Vagina (tissue), 2 donors: ENCODE data around the gene KCNJ15.

Source experiments
- CTCF ChIP-seq, 3 experiments: fragments of 450-650 bp in 2 of 3; fragments of 200-600 bp in 1 of 3; sonication (generic) in 1 of 3; IDR thresholded peaks; one replicate each; pipeline ENCODE4 v1.5.1; 2017 to 2019; ENCODE audit warnings: antibody characterized with exemption in 3 of 3, mild to moderate bottlenecking in 2 of 3, moderate library complexity in 2 of 3
- POLR2A ChIP-seq, 2 donors: fragments of 450-650 bp; IDR thresholded peaks; one replicate each; pipeline ENCODE4 v1.6.1; 2017; ENCODE audit warnings: antibody characterized with exemption in 2 of 2, mild to moderate bottlenecking in 2 of 2, moderate library complexity in 2 of 2
- POLR2AphosphoS5 ChIP-seq, 2 donors: sonication (generic); formaldehyde crosslinking; IDR thresholded peaks; one replicate each; pipeline ENCODE4 v1.9.0; 2017; ENCODE audit warnings: antibody characterized with exemption in 2 of 2, mild to moderate bottlenecking in 2 of 2, low read depth in 1 of 2; ENCODE audit not compliant: insufficient read depth in 1 of 2

- no peak for TF ChIP-seq POLR2A (IDR thresholded peaks at IDR 0.05)
- no peak for TF ChIP-seq CTCF (IDR thresholded peaks at IDR 0.05)
- TF ChIP-seq POLR2AphosphoS5 (IDR thresholded peaks at IDR 0.05; ENCODE audit: insufficient read depth in 1 of 2, low read depth in 1 of 2) = no peak
These were observed 44.8 kb downstream of the KCNJ15 start for GRCh38 chr21:38301321-38302214.
